CD4-positive, alpha-beta T cell treated with Interleukin-12 subunit alpha and Interleukin-12 subunit beta, for 1 hour (primary cell): ENCODE results near the gene THBD.

Experiments used
- DNase-seq: peaks from one replicate; pipeline ENCODE4 v3.0.0-alpha.2; 2020

The THBD gene

GRCh38 chr20:23049201-23050075 lies at the start of gene THBD:
THBD (minus strand) TSS chr20:23049672; CDS start chr20:23049504, 168 bp downstream.
- no peak for DNase-seq

- DNase-seq = no peak
Observed at GRCh38 chr20:23097636-23098580, 48.4 kb upstream of the THBD start.

- DNase-seq = no peak
Observed at GRCh38 chr20:23096986-23097520, 47.6 kb upstream of the THBD start.

GRCh38 chr20:23096097-23096496 lies 46.6 kb upstream of the THBD start:
- DNase-seq = no peak

- DNase-seq = no peak
Observed at GRCh38 chr20:23095499-23095898, 46.0 kb upstream of the THBD start.

GRCh38 chr20:23094927-23095326 lies 45.5 kb upstream of the THBD start:
- DNase-seq = no peak

- no peak for DNase-seq
Observed at GRCh38 chr20:23094213-23094896, 44.9 kb upstream of the THBD start.

GRCh38 chr20:23093613-23094012 lies 44.1 kb upstream of the THBD start:
- no peak for DNase-seq

GRCh38 chr20:23092861-23093495 lies 43.5 kb upstream of the THBD start:
- no peak for DNase-seq

- no peak for DNase-seq
Observed at GRCh38 chr20:23092384-23092756, 42.9 kb upstream of the THBD start.

GRCh38 chr20:23091721-23092383 lies 42.4 kb upstream of the THBD start:
- DNase-seq = no peak

GRCh38 chr20:23090878-23091277 lies 41.4 kb upstream of the THBD start:
- no peak for DNase-seq

- DNase-seq = no peak
Observed at GRCh38 chr20:23090147-23090546, 40.7 kb upstream of the THBD start.

GRCh38 chr20:23088866-23089265 lies 39.4 kb upstream of the THBD start:
- no peak for DNase-seq

- peak; percentile 3 for DNase-seq
Observed at GRCh38 chr20:23087587-23088251, 38.2 kb upstream of the THBD start.

- DNase-seq = peak; percentile 5
Observed at GRCh38 chr20:23086931-23087411, 37.5 kb upstream of the THBD start.

GRCh38 chr20:23086056-23086566 lies 36.6 kb upstream of the THBD start, which contains the start of gene CD93:
CD93 (minus strand) TSS chr20:23086324; CDS start chr20:23086192, 132 bp downstream.
- peak; percentile 23 for DNase-seq

- DNase-seq = no peak
Observed at GRCh38 chr20:23085436-23086055, 36.1 kb upstream of the THBD start.

- no peak for DNase-seq
Observed at GRCh38 chr20:23084845-23085365, 35.4 kb upstream of the THBD start.
